Measurements from ENCODE around the gene MCRIP2. TPM values are rescaled to one million over a fixed set of nuclear protein-coding genes. Genes with fewer than 3 reads are reported as not detected.

The MCRIP2 gene
- total RNA-seq, 6 donors from 2014 or later, result 34.9 to 85.7 (median 53.3) TPM

- H3K4me3 ChIP-seq, result no peak overlapping the region
- TF ChIP-seq POLR2A (IDR thresholded peaks at IDR 0.05) (no peak), CTCF (IDR thresholded peaks at IDR 0.05) (no peak), EP300 (IDR thresholded peaks at IDR 0.05) (no peak), POLR2AphosphoS5 (IDR thresholded peaks at IDR 0.05) (no peak)
- 73 to 95% methylated on average over 9 to 15 of the region's 22 CpGs for WGBS, 2 donors
- ATAC-seq (ENCODE audit: low FRiP score in 2 of 2) (no peak), DNase-seq (no peak)
- peak overlapping the region in 3 of 4 donors; percentile 36 to 53 (median 42) for H3K27ac ChIP-seq
- no peaks in the 10 kb centered on the region for H3K27me3 ChIP-seq
- H3K9me3 ChIP-seq, result no peaks in the 10 kb centered on the region
- H3K4me1 ChIP-seq, result peaks cover 38 to 88% (median 58%) of the 10 kb centered on the region in 4 donors
- no peaks in the 10 kb centered on the region for H3K36me3 ChIP-seq
These were observed 5.1 kb downstream of the MCRIP2 start for GRCh38 chr16:646679-647172.

- no peak for ATAC-seq (ENCODE audit: low FRiP score in 2 of 2)
- TF ChIP-seq POLR2A (IDR thresholded peaks at IDR 0.05), result no peak
- TF ChIP-seq EP300 (IDR thresholded peaks at IDR 0.05), result no peak
- no peak for TF ChIP-seq POLR2AphosphoS5 (IDR thresholded peaks at IDR 0.05)
- no peak for TF ChIP-seq CTCF (IDR thresholded peaks at IDR 0.05)
- DNase-seq, result peak in 1 of 2 donors; percentile 73
- 86 to 100% methylated on average over 10 to 19 of the region's 25 CpGs for WGBS, 2 donors
- Histone ChIP-seq H3K36me3 (peaks cover 0 to 1% (median 0%) of the 10 kb centered on the region in 4 donors), H3K27ac (peak overlapping the region in 2 of 4 donors; percentile 44 to 86), H3K27me3 (no peaks in the 10 kb centered on the region), H3K4me3 (no peak overlapping the region), H3K9me3 (no peaks in the 10 kb centered on the region), H3K4me1 (peaks cover 36 to 81% (median 56%) of the 10 kb centered on the region in 4 donors)
These were observed 5.7 kb downstream of the MCRIP2 start for GRCh38 chr16:647173-647902.

- H3K4me3 ChIP-seq, result peak overlapping the region; percentile 38 to 98 (median 86)
- H3K9me3 ChIP-seq, result no peaks in the 10 kb centered on the region
- DNase-seq, result peak; percentile 60 to 90
- peaks cover 27 to 79% (median 47%) of the 10 kb centered on the region in 4 donors for H3K4me1 ChIP-seq
- no peak for ATAC-seq (ENCODE audit: low FRiP score in 2 of 2)
- peaks cover 0 to 7% (median under 1%) of the 10 kb centered on the region in 4 donors for H3K36me3 ChIP-seq
- no peaks in the 10 kb centered on the region for H3K27me3 ChIP-seq
- TF ChIP-seq POLR2AphosphoS5 (IDR thresholded peaks at IDR 0.05), result no peak
- peak; percentile 33 to 59 (median 41) for TF ChIP-seq CTCF (IDR thresholded peaks at IDR 0.05)
- H3K27ac ChIP-seq, result peak overlapping the region; percentile 82 to 95 (median 86)
- 38% methylated on average over 13 to 22 of the region's 24 CpGs for WGBS, 2 donors
These were observed 6.6 kb downstream of the MCRIP2 start for GRCh38 chr16:648071-648780.

GRCh38 chr16:648781-649589 lies 7.4 kb downstream of the MCRIP2 start, which contains the start of gene WDR90:
Gene WDR90 (plus strand): TSS chr16:649365. CDS start chr16:649417, 52 bp downstream.
- Histone ChIP-seq H3K9me3 (no peaks in the 10 kb centered on the region), H3K27ac (peak within 1 kb of the TSS; percentile 82 to 95 (median 86)), H3K27me3 (no peaks in the 10 kb centered on the region), H3K4me1 (peaks cover 26 to 71% (median 41%) of the 10 kb centered on the region in 4 donors), H3K4me3 (peak within 1 kb of the TSS; percentile 38 to 98 (median 86)), H3K36me3 (peaks cover 0 to 9% (median 3%) of the 10 kb centered on the region in 4 donors)
- DNase-seq, result peak; percentile 95 to 99
- TF ChIP-seq POLR2A (IDR thresholded peaks at IDR 0.05) (peak in 2 of 4 donors; percentile 73 to 77), CTCF (IDR thresholded peaks at IDR 0.05) (peak in 3 of 6 experiments; percentile 8 to 35 (median 12)), EP300 (IDR thresholded peaks at IDR 0.05) (no peak), POLR2AphosphoS5 (IDR thresholded peaks at IDR 0.05) (peak; percentile 79 to 80)
- WGBS, 2 donors, result 0% methylated on average over 26 of the region's 91 CpGs; no CpG with 5 or more reads in 1 of the 2 donors
- peak; percentile 84 to 96 for ATAC-seq (ENCODE audit: low FRiP score in 2 of 2)

All from upper lobe of left lung (tissue), 6 donors.